K562 (cell line): Measurements from ENCODE around the gene LIPI. TPM values are rescaled to one million over a fixed set of nuclear protein-coding genes. Genes with fewer than 3 reads are reported as not detected.

ENCODE experiments used
- ATAC-seq: fragments of 200-7000 bp; cut with Tn5 transposase; 3 replicates; pipeline ENCODE4 v1.9.1; 2020; ENCODE audit warnings: moderate library complexity
- BruUV-seq: library from RNA; stranded (reverse); fragments of 400-500 nt; replicated peaks from 2 replicates; lab custom pipeline; 2021; lab: Mats Ljungman, UMichigan
- CTCF ChIA-PET: fragments of 300-600 bp; formaldehyde crosslinking; extraction: SDS; loops from one replicate; lab custom pipeline; 2021; ENCODE audit warnings: low intra/inter-chr PET ratio; lab: Yijun Ruan, JAX
- POLR2A ChIA-PET: fragments of 300-600, 350-650 bp; sonication (Branson Sonifier 250); formaldehyde crosslinking; extraction: SDS; loops from one replicate; lab custom pipeline; 2021; ENCODE audit warnings: antibody characterized with exemption, inconsistent platforms; lab: Yijun Ruan, JAX
- DNase-seq, 4 experiments: peaks; one replicate each; pipeline versions ENCODE4 v3.0.0 to v3.0.0-alpha.2; 2011 to 2018; ENCODE audit warnings: low spot score in 3 of 4, mixed read lengths in 3 of 4; ENCODE audit errors: extremely low read depth in 1 of 4
- FAIRE-seq: peaks from 2 replicates; lab custom pipeline; 2011; peaks lifted over from hg19 to GRCh38; lab: Jason Lieb, UNC
- H2AFZ ChIP-seq: 2 replicates; pipeline ENCODE4 v1.6.0; 2011; ENCODE audit warnings: low read depth, low read length, control low read depth, inconsistent platforms
- H3K27ac ChIP-seq: fragments of 200-600 bp; 3 replicates; pipeline ENCODE4 v1.8.0; 2011; ENCODE audit warnings: low read depth, mild to moderate bottlenecking, control low read depth, inconsistent platforms, low read length, moderate library complexity, mixed read lengths; ENCODE audit errors: extremely low read depth
- H3K27me3 ChIP-seq, 2 experiments: fragments of 300-600 bp in 1 of 2; 2 replicates in 1 of 2; 3 replicates in 1 of 2; pipeline versions ENCODE4 v1.6.0 to v1.8.0; 2011; ENCODE audit warnings: inconsistent platforms in 2 of 2, low read length in 2 of 2, mild to moderate bottlenecking in 1 of 2, mixed read lengths in 1 of 2, moderate library complexity in 1 of 2; ENCODE audit not compliant: control insufficient read depth in 2 of 2, insufficient read depth in 2 of 2
- H3K36me3 ChIP-seq: fragments of 300-600 bp; 3 replicates; pipeline ENCODE4 v1.8.0; 2011; ENCODE audit warnings: mild to moderate bottlenecking, low read length, inconsistent platforms; ENCODE audit not compliant: control insufficient read depth, insufficient read depth
- H3K4me1 ChIP-seq, 2 experiments: fragments of 200-600 bp in 1 of 2; replicated peaks in 1 of 2; 2 replicates in 1 of 2; 3 replicates in 1 of 2; pipeline versions ENCODE4 v1.5.1 to v1.8.0; 2011; ENCODE audit warnings: inconsistent platforms in 2 of 2, low read length in 2 of 2, mild to moderate bottlenecking in 1 of 2, mixed read lengths in 1 of 2, moderate library complexity in 1 of 2; ENCODE audit not compliant: control insufficient read depth in 2 of 2, insufficient read depth in 2 of 2
- H3K4me2 ChIP-seq: 2 replicates; pipeline ENCODE4 v1.6.1; 2011; ENCODE audit warnings: low read length, control low read depth, inconsistent platforms, mixed read lengths; ENCODE audit not compliant: insufficient read depth
- H3K4me3 ChIP-seq: fragments of 200-600 bp; sonication (generic), shearing (Covaris generic); 2 replicates; pipeline ENCODE4 v1.5.1; 2016; ENCODE audit warnings: control low read depth, inconsistent platforms
- H3K79me2 ChIP-seq: fragments of 200-600 bp; 3 replicates; pipeline ENCODE4 v1.8.0; 2011; ENCODE audit warnings: low read length, inconsistent platforms; ENCODE audit not compliant: control insufficient read depth, insufficient read depth
- H3K9ac ChIP-seq, 2 experiments: 2 replicates each; pipeline versions ENCODE4 v1.6.0 to v1.6.1; 2011; ENCODE audit warnings: low read depth in 2 of 2, low read length in 2 of 2, control low read depth in 1 of 2, inconsistent platforms in 1 of 2, mild to moderate bottlenecking in 1 of 2, mixed read lengths in 1 of 2; ENCODE audit not compliant: insufficient read depth in 1 of 2
- H3K9me1 ChIP-seq: one replicate; pipeline ENCODE4 v1.6.0; 2011; ENCODE audit warnings: inconsistent platforms, mild to moderate bottlenecking, low read length, moderate library complexity; ENCODE audit not compliant: control insufficient read depth, insufficient read depth
- H3K9me3 ChIP-seq: replicated peaks from 2 replicates; pipeline ENCODE4 v1.5.1; 2011; ENCODE audit warnings: low read depth, low read length, inconsistent platforms; ENCODE audit not compliant: control insufficient read depth, insufficient read depth
- H4K20me1 ChIP-seq: replicated peaks from 2 replicates; pipeline ENCODE4 v1.6.1; 2011; ENCODE audit warnings: low read length, inconsistent platforms, mixed read lengths; ENCODE audit not compliant: control insufficient read depth, insufficient read depth
- BDP1 ChIP-seq: IDR thresholded peaks from 3 replicates; pipeline ENCODE4 v1.6.1; 2011; ENCODE audit not compliant: insufficient read length, insufficient read depth
- BRD9 ChIP-seq: fragments of 450-650 bp; IDR thresholded peaks from 2 replicates; pipeline ENCODE4 v1.6.1; 2018; ENCODE audit warnings: low read depth; ENCODE audit not compliant: partially characterized antibody
- DACH1 ChIP-seq: fragments of 450-650 bp; IDR thresholded peaks from 2 replicates; pipeline ENCODE4 v1.6.1; 2018; ENCODE audit not compliant: partially characterized antibody
- DIDO1 ChIP-seq: fragments of 450-650 bp; IDR thresholded peaks from 2 replicates; pipeline ENCODE4 v1.6.1; 2016; ENCODE audit warnings: low read depth, missing biosample characterization, missing genetic modification characterization
- ETV1 ChIP-seq: fragments of 450-650 bp; conservative IDR thresholded peaks from 2 replicates; pipeline ENCODE4 v1.6.1; 2016; ENCODE audit warnings: missing genetic modification characterization, control low read depth, low read depth, missing compliant biosample characterization
- GATA2 ChIP-seq: sonication (generic); formaldehyde crosslinking; IDR thresholded peaks from 2 replicates; pipeline ENCODE4 v1.4.0; 2020; ENCODE audit warnings: mild to moderate bottlenecking, missing genetic modification reagents
- IRF2 ChIP-seq: sonication (generic); formaldehyde crosslinking; IDR thresholded peaks from 2 replicates; pipeline ENCODE4 v1.8.1; 2022; ENCODE audit warnings: mild to moderate bottlenecking, missing genetic modification reagents
- KAT2B ChIP-seq: IDR thresholded peaks from one replicate; pipeline ENCODE4 v1.6.1; 2012; ENCODE audit warnings: low read depth, mild to moderate bottlenecking, control low read depth, inconsistent platforms, low read length, moderate library complexity
- PURB ChIP-seq: sonication (generic); formaldehyde crosslinking; IDR thresholded peaks from 2 replicates; pipeline ENCODE4 v1.9.0; 2021; ENCODE audit warnings: low read depth, mild to moderate bottlenecking, missing genetic modification reagents
- RBM17 ChIP-seq: fragments of 200-400 bp; formaldehyde crosslinking; IDR thresholded peaks from 2 replicates; pipeline ENCODE4 v1.6.1; 2017; ENCODE audit warnings: low read depth, mild to moderate bottlenecking, low read length, borderline replicate concordance
- TCF7 ChIP-seq: sonication (generic); IDR thresholded peaks from 2 replicates; pipeline ENCODE4 v1.6.1; 2016; ENCODE audit warnings: antibody characterized with exemption, borderline replicate concordance
- YBX1 ChIP-seq: fragments of 450-650 bp; IDR thresholded peaks from 2 replicates; pipeline ENCODE4 v1.7.1; 2016; ENCODE audit warnings: mild to moderate bottlenecking
- ZKSCAN3 ChIP-seq: fragments of 250-450 bp; sonication (Bioruptor Pico); IDR thresholded peaks from 2 replicates; pipeline ENCODE4 v1.4.0; 2020
- WGBS: fragments of 100-300 bp; shearing (Covaris generic); methylation state at CpG from one replicate; pipeline ENCODE4 v1.1.6; 2016; ENCODE audit warnings: low coverage, mixed read lengths; ENCODE audit not compliant: insufficient coverage; ENCODE audit errors: missing lambda C conversion rate; 5-methylcytosine and 5-hydroxymethylcytosine counted together
- in situ Hi-C: fragments of 300-500 bp; cut with MboI; formaldehyde crosslinking; loops from 4 replicates; pipeline ENCODE4 v1.15.0; 2018; ENCODE audit warnings: inconsistent platforms, mixed read lengths
- intact Hi-C: fragments of 100-400 bp; cut with micrococcal nuclease; formaldehyde crosslinking; loops from 2 replicates; pipeline ENCODE4 v1.14.2; 2022
- polyA plus RNA-seq, 8 experiments: library from polyadenylated mRNA; depleted of rRNA in 4 of 8; stranded (reverse) in 5 of 8; unstranded in 3 of 8; fragments of >200 nt; fragmentation: Nextera tagmentation in 2 of 8; fragmentation: Illumina TruSeq in 1 of 8; extraction: Ambion mirVana in 2 of 8; extraction: Trizol in 1 of 8; gene quantifications; 2 replicates each; pipeline versions ENCODE4 v1.2.1 to v1.2.3, GENCODE V29; 2011 to 2014; ENCODE audit warnings: inconsistent platforms in 1 of 8, missing spikeins in 1 of 8
- total RNA-seq, 7 experiments: library from RNA; depleted of rRNA in 6 of 7; stranded (reverse); fragments of >200 nt in 6 of 7; fragmentation: Illumina TruSeq in 2 of 7; extraction: Trizol in 2 of 7; gene quantifications; 2 replicates each; pipeline versions ENCODE4 v1.2.1 to v1.2.3, GENCODE V29; 2011 to 2021; ENCODE audit warnings: low replicate concordance in 1 of 7
- TF ChIP-seq, protein P1 (sequence below): fragments of 250-450 bp; sonication (Bioruptor Pico); IDR thresholded peaks from 2 replicates; pipeline ENCODE4 v1.8.0; 2022; ENCODE audit warnings: inconsistent platforms
- TF ChIP-seq, protein P2 (sequence below): IDR thresholded peaks from 2 replicates; pipeline ENCODE4 v1.6.1; 2014; ENCODE audit warnings: antibody characterized with exemption
- TF ChIP-seq, protein P3 (sequence below): fragments of 200-800 bp; sonication (Bioruptor generic); IDR thresholded peaks from 2 replicates; pipeline ENCODE4 v1.6.1; 2017; ENCODE audit warnings: missing genetic modification characterization, missing compliant biosample characterization

The LIPI gene
- total and polyA plus RNA-seq, 9 of the 15 experiments (the other 6 are each of a cell fraction or from before 2014, with no cell fraction given) = not detected

DNA sequence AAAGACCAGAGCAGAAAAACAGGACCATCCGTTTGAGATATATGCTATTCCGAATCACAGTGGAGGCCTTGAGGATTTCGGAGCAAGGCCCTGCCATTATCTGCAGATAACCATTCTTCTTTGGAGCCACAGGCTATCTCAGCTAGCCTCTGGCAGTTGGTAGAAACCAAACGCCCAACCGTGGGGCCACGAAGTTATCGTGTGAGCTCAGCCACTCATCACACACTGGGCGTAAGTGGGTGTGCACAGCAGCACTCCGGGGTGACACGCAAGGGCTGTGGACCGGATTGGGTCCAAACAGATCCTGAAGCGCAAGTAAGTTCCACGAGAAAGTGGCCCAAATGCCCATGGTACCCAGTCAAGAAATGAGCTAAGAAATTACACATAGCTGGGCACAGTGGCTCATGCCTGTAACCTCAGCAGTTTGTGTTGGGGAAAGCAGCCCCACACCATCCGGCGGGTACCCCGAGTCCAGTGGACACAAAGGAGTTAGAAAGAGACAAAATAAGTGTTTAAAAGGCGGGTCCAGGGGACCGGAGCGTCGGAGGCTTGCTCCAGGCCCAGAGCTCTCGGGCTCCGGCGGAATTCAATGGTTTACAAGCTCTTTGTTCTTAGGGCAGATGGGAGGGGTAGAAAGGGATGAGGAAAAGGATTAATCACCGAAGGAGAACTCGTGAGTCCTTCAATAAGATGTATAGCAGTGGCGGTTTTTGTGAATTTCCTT is 130.6 kb downstream of the LIPI start (continued):
- TF ChIP-seq, protein P1, sequence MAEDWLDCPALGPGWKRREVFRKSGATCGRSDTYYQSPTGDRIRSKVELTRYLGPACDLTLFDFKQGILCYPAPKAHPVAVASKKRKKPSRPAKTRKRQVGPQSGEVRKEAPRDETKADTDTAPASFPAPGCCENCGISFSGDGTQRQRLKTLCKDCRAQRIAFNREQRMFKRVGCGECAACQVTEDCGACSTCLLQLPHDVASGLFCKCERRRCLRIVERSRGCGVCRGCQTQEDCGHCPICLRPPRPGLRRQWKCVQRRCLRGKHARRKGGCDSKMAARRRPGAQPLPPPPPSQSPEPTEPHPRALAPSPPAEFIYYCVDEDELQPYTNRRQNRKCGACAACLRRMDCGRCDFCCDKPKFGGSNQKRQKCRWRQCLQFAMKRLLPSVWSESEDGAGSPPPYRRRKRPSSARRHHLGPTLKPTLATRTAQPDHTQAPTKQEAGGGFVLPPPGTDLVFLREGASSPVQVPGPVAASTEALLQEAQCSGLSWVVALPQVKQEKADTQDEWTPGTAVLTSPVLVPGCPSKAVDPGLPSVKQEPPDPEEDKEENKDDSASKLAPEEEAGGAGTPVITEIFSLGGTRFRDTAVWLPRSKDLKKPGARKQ (CRISPR knock-in tag) = no peak

DNA sequence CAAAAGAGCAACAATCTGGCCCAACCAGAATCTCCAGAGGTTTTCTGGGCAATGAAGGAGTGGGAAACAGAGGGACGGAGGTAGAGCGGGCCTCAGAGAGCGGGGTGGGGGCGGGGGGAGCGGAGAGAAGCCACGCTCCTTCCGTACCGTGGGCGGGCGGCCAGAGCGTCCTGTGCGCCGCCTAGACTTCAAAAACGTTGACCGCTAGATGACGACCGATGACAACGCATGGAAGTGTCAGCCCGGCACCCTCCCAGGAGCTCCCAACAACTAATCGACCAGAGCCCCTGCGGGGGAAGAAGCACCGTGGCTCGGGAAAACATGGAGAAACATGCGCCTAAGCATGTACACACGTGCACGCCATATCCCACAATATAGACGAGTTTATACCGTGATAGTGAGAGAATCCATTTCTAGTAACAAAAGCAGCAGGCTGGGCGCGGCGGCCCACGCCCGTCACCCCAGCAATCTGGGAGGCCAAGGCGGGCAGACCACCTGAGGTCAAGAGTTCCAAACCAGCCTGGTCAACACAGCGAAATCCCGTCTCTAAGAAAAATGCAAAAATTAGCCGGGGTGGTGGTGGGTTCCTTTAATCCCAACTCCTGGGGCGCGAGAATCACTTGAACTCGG is 131.9 kb downstream of the LIPI start:
- no peak overlapping the region for H2AFZ ChIP-seq
- TF ChIP-seq, protein P2, sequence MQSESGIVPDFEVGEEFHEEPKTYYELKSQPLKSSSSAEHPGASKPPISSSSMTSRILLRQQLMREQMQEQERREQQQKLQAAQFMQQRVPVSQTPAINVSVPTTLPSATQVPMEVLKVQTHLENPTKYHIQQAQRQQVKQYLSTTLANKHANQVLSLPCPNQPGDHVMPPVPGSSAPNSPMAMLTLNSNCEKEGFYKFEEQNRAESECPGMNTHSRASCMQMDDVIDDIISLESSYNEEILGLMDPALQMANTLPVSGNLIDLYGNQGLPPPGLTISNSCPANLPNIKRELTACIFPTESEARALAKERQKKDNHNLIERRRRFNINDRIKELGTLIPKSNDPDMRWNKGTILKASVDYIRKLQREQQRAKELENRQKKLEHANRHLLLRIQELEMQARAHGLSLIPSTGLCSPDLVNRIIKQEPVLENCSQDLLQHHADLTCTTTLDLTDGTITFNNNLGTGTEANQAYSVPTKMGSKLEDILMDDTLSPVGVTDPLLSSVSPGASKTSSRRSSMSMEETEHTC = no peak
- no peak for TF ChIP-seq IRF2 (CRISPR knock-in tag)
- no peak for TF ChIP-seq BDP1
- TF ChIP-seq ZKSCAN3 (CRISPR knock-in tag) = no peak
- TF ChIP-seq, protein P3, sequence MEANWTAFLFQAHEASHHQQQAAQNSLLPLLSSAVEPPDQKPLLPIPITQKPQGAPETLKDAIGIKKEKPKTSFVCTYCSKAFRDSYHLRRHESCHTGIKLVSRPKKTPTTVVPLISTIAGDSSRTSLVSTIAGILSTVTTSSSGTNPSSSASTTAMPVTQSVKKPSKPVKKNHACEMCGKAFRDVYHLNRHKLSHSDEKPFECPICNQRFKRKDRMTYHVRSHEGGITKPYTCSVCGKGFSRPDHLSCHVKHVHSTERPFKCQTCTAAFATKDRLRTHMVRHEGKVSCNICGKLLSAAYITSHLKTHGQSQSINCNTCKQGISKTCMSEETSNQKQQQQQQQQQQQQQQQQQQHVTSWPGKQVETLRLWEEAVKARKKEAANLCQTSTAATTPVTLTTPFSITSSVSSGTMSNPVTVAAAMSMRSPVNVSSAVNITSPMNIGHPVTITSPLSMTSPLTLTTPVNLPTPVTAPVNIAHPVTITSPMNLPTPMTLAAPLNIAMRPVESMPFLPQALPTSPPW (CRISPR knock-in tag) = no peak
- TF ChIP-seq ETV1 (tag) = no peak
- no peak for TF ChIP-seq DIDO1 (tag)
- no peak for TF ChIP-seq PURB (CRISPR knock-in tag)
- no peak for TF ChIP-seq TCF7
- TF ChIP-seq KAT2B = no peak
- TF ChIP-seq BRD9 = no peak
- TF ChIP-seq RBM17 = no peak
- TF ChIP-seq DACH1 = no peak
- no peak for TF ChIP-seq YBX1
- TF ChIP-seq GATA2 (CRISPR knock-in tag) = no peak

More for the DNA sequence above, 131.9 kb downstream of the LIPI start:
- no peak for FAIRE-seq
- in situ Hi-C loops = no loop called here
- Histone ChIP-seq H3K4me2 (no peak overlapping the region), H3K27me3 (no peaks in the 10 kb centered on the region), H3K27ac (no peak overlapping the region), H3K9me1 (no peaks in the 10 kb centered on the region), H3K36me3 (no peaks in the 10 kb centered on the region), H3K79me2 (no peaks in the 10 kb centered on the region), H3K9ac (no peak overlapping the region), H3K4me3 (no peak overlapping the region), H4K20me1 (no peaks in the 10 kb centered on the region), H3K9me3 (no peaks in the 10 kb centered on the region; the same call in 1 of the 2 replicates), H3K4me1 (no peaks in the 10 kb centered on the region)
- POLR2A ChIA-PET = no interaction called here
- intact Hi-C loops = no loop called here
- CTCF ChIA-PET = no interaction called here
- no TSS peak for BruUV-seq
- ATAC-seq = no peak
- WGBS = 91% methylated on average over 18 of the region's 40 CpGs
- DNase-seq = no peak
